Upper lobe of right lung (tissue), 1 donor: ENCODE data around the gene CLK1. TPM values are rescaled to one million over a fixed set of nuclear protein-coding genes. Genes with fewer than 3 reads are reported as not detected.

ENCODE experiments used
- total RNA-seq: library from RNA; stranded (reverse); fragmentation: NEBNext Ultra II Directional; extraction: Animal tissue kit (Norgen Biotek cat#: 25700); gene quantifications from one replicate; pipeline ENCODE4 v1.2.1, GENCODE V29; 2021
- donor health status: DM: no; HTN: yes; CAD: no; lungs with severe emphysema.

Gene CLK1
- total RNA-seq, 1 donor from 2014 or later, result 108 TPM

Other genes with a start within 250 kb of the CLK1 start
- 158 TPM for gene BZW1, start 52.7 kb downstream of the CLK1 start, total RNA-seq
- gene PPIL3, start 24.4 kb upstream of the CLK1 start, total RNA-seq, result 31.2 TPM
- gene NIF3L1, start 24.7 kb upstream of the CLK1 start, total RNA-seq, result 13.8 TPM
- 27.4 TPM for gene ORC2, start 99.0 kb upstream of the CLK1 start, total RNA-seq
- 32.9 TPM for gene HYCC2, start 207.0 kb upstream of the CLK1 start, total RNA-seq
- gene NDUFB3, start 207.3 kb upstream of the CLK1 start, total RNA-seq, result 68.2 TPM